Melanocyte of skin (primary cell): ENCODE data around the gene DSG2. TPM values are rescaled to one million over a fixed set of nuclear protein-coding genes. Genes with fewer than 3 reads are reported as not detected.

Experiments
- total RNA-seq, 2 donors: library from RNA; depleted of rRNA; stranded (reverse); fragments of >200 nt; gene quantifications; 2 replicates each; pipeline ENCODE4 v1.2.3, GENCODE V29; 2012

Gene DSG2
- 10 to 100 TPM in 1 of 2 donors, 1 to 10 TPM in 1; 3.1 to 11.0 TPM for total RNA-seq

DNA sequence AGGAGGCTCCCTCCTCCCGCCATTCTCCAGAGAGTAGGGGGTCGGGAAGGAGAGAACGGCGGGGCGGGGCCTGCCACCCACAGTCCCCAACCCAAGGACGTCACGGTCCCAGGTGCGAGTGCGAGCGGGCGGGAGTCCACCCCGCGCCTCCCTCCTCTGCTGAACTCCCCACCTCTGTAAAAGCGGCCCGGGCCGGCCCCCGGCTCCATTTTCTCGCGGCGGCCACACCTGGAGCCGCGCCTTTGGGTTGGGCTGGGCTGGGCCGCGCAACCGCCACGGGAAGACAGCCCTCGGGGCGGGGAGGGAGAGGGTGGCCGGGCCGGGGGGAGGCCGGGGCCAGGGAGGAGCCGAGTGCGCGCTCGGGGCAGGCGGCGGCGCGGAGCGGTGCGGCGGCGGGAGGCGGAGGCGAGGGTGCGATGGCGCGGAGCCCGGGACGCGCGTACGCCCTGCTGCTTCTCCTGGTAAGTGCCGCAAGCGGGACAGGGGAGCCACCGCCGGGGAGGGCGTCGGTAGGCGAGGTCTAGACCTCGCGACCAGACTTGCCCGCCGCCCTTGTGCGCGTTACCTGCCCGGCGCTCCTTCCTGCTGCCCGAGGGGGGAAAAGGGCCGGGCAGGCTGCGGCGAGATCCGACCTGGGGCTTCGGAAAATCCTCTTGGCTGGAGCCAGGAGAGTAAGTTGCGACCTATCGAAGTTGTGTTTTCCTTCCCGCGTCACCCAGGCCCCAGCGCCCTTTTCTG lies at the start of gene DSG2:
TSS of gene DSG2 (plus strand) at position 342 of the 738 bp plus-strand sequence. CDS start at position 417, 75 bp downstream.

DNA sequence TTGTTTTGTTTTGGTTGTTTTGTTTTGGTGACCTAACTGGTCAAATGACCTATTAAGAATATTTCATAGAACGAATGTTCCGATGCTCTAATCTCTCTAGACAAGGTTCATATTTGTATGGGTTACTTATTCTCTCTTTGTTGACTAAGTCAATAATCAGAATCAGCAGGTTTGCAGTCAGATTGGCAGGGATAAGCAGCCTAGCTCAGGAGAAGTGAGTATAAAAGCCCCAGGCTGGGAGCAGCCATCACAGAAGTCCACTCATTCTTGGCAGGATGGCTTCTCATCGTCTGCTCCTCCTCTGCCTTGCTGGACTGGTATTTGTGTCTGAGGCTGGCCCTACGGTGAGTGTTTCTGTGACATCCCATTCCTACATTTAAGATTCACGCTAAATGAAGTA lies 93.7 kb downstream of the DSG2 start, which contains the start of gene TTR:
TSS of gene TTR (plus strand) at position 250 of the 400 bp plus-strand sequence. CDS start at position 276, 26 bp downstream.

Other genes starting within 250 kb of the DSG2 start
- not detected for gene DSG1, start 180.0 kb upstream of the DSG2 start, total RNA-seq
- not detected for gene DSG4, start 121.4 kb upstream of the DSG2 start, total RNA-seq
- under 1 TPM in 1 of 2 donors, not detected in 1; under 0.01 TPM for gene DSG3, start 50.4 kb upstream of the DSG2 start, total RNA-seq
- not detected for gene TTR, start 93.7 kb downstream of the DSG2 start, total RNA-seq
- 1 to 10 TPM; 3.8 to 9.3 TPM for gene B4GALT6, start 186.4 kb downstream of the DSG2 start, total RNA-seq